HG03442 (cell line): ENCODE measurements around the gene SETDB2.
A peak's percentile ranks its signal among the peaks of the same experiment; 100 is the strongest.

ENCODE experiments used
- ATAC-seq: cut with Tn5 transposase; IDR thresholded peaks from one replicate; pipeline ENCODE4 v1.9.1; 2021; ENCODE audit warnings: mild to moderate bottlenecking, moderate library complexity; ENCODE audit not compliant: unreplicated experiment

Gene SETDB2

DNA sequence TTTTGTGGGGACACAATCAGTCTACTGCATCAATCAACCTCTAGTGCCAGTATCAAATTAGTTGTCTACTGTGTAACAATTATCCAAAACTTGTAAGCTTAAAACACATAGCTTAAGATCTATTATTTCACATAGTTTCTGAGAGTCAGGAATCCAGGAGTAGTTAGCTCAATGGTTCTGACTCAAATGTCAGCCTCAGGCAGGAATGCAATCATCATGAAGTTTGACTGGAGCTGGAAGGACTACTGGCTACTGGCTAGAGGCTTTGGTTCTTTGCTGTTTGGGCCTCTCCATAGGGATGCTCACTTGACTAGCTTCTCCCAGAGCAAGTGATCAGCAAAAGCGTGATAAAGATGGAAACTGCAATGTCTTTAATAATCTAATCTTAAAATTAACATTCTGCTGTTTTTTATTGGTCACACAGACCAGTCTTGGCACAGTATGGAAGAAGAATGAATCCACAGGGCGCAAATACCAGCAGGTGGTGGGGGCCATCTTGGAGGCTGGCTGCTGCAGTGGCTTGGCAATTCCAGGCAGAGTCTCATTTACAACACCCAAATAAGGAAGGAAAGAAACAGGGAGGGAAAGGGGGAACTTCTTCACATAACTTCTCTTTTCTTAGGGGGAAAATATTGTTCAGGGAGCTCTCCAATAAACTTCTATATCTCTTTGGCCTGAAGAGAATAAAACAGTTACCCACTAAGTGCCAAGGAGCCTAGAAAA, 15.9 kb upstream of the SETDB2 start:
- no peak for ATAC-seq

DNA sequence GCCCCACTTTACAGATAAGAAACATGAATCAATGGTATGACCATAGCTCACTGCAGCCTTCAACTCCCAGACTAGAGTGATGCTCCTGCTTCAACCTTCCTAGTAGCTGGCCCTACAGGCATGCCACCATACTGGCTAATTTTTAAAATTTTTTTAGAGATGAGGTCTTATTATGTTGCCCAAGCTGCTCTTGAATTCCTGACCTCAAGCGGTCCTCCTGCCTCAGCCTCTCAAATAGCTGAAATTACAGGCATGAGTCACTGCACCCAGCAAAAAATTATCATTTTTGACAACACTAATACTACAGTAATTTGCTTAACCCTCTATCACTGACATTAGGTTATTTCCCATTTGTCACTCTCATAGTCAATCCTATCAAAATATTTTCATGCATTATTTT, 15.0 kb upstream of the SETDB2 start:
- no peak for ATAC-seq

GRCh38 chr13:49435992-49436391, 8.1 kb upstream of the SETDB2 start:
- ATAC-seq = no peak

- ATAC-seq = no peak
Measured at GRCh38 chr13:49436890-49437289, 7.2 kb upstream of the SETDB2 start.

DNA sequence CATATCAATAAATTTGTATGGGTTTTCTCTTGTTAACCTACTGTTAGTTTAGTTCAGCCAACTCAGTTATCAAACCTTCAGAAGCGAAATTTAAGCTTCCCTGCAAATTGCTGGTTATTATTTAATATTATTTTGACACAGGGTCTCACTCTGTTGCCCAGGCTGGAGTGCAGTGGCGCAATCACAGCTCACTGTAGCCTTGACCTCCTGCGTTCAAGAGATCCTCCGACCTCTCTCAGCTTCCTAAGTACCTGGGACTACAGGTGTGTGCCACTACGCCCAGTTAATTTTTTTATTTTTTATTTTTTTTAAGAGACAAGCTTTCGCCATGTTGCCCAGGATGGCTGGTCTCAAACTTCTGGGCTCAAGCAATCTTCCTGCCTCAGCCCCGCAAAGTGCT, 6.4 kb upstream of the SETDB2 start:
- no peak for ATAC-seq

DNA sequence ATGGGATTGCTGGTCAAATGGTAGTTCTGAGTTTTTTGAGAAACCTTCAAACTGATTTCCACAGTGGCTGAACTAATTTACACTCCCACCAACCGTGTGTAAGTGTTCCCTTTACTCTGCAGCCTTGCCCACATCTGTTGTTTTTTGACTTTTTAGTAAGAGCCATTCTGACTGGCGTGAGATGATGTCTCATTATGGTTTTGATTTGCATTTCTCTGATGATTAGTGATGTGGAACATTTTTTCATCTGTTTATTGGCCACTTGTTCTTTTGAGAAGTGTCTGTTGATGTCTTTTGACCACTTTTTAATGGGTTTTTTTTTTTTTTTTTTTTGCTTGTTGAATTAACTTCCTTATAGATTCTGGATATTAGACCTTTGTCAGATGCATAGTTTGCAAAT, 4.5 kb upstream of the SETDB2 start:
- ATAC-seq = no peak

DNA sequence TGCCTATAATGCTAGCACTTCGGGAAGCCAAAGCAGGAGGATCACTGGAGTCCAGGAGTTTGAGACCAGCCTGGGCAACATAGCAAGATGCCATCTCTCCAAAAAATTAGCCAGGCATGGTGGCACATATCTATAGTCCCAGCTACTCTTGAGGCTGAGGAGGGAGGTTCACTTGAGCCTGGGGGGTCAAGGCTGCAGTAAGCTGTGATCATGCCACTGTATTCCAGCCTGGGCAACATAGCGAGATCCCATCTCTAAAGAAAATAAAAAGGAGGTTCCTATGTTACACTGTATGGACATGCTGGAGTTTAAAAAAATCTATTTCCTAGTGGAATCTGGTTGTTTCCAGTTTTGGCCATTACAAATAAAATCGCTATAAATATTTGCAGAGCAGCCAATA, 2.8 kb upstream of the SETDB2 start:
- ATAC-seq = no peak

DNA sequence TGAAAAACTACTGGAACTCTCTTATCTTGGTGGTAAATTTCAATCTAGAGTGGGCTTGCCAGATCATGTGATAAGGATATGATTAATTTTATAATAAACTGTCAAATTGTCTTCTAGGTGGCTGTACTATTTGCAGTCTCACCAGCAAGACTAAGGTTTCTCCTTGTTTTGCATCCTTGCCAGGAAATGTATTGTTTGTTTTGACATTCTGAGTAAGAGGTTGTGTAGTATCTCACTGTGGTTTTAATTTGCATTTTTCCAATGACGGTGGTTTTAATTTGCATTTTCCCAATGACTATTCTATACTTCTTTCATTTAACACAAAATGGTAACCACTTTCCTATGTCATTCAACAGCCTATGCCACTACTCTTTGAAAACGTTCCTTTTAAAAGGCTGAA, 2.2 kb upstream of the SETDB2 start:
- no peak for ATAC-seq

GRCh38 chr13:49443357-49443703, 744 bp upstream of the SETDB2 start:
- no peak for ATAC-seq

- no peak for ATAC-seq
Measured at GRCh38 chr13:49444524-49445395, 686 bp downstream of the SETDB2 start.

DNA sequence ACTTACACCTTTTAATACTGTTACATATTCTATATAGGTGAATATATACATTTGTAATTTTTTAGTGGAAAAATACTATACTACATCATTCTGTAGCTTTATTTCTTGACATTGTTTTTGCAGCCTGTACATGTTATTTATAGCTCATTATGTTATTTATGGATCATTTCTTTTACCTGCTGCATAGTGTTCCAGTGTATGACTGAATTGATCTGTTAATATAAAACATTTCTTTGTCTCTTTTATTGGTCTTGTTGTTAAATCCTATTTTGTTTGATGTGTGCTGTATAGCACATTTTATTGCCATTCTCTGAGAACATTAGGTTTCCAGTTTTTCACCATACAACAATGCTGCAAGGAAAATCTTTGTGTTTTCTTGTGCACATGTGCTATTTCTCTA, 2.4 kb downstream of the SETDB2 start:
- ATAC-seq = no peak

DNA sequence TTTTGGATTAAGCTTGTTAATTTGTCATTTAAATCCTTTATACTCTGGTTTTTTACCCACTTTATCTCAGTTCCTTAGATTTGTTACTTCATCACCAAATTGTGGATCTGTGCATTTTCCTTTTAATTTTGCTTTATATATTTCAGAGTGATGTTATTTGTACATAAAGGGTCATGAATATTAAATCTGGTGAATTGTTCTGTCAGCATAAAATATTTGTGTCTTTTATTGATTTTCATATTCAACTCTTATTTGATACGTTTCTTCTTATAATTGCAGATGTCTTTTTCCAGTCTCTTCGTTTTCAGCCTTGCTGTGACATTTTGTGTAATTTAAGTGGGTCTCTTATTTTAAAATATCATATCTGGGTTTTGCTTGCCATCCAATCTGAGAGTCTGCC, 4.7 kb downstream of the SETDB2 start:
- ATAC-seq = no peak

DNA sequence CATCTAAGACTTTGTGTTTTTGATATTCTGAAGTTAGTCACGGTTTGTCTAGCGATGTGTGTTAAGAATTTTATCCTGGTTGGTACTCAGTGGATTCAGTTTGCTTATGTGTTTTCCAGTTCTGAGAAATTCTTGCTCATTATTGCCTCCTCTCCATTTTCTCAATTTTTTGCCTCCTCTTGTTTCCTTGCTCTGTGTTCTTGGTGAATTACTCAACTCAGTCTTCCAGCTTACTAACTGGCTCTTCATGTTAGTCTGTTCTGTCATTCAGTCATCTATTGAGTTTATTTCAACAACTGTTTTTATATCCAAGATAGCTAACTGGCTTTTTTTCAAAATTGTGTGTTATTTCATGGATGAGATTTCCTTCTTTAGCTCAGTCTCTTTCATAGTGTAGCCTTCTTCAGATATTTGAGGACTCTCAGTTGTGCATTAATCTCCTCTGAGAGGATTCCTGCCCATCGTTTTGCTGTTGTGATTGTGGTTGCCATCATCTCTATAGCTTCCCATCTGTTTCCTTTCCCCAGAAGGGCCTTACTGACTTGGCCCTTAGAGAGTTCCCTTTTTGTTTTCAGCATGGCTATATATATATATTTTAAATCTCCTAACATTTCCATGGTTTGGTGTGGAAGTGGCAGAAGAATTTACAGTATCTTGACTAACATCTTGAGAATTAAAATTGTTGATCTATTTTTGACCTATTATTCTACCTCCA, 6.2 kb downstream of the SETDB2 start:
- ATAC-seq = no peak

- ATAC-seq = no peak
Measured at GRCh38 chr13:49452725-49453457, 8.8 kb downstream of the SETDB2 start.

DNA sequence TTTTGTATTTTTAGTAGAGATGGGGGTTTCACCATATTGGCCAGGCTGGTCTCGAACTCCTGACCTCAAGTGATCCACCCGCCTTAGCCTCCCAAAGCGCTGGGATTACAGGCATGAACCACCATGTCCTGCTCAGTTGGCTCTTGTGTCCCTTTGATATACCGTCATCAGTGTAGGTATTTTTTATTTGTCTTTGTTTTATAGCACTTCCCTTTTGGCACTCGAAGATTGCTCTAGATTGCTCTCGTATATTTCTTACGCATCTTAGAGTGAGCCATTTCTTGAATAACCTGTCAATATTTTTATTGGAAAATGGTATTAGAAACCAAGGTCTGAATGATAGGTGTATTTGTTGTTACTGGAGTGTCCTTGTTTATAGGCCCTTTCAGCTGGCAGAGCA, 9.4 kb downstream of the SETDB2 start:
- no peak for ATAC-seq

DNA sequence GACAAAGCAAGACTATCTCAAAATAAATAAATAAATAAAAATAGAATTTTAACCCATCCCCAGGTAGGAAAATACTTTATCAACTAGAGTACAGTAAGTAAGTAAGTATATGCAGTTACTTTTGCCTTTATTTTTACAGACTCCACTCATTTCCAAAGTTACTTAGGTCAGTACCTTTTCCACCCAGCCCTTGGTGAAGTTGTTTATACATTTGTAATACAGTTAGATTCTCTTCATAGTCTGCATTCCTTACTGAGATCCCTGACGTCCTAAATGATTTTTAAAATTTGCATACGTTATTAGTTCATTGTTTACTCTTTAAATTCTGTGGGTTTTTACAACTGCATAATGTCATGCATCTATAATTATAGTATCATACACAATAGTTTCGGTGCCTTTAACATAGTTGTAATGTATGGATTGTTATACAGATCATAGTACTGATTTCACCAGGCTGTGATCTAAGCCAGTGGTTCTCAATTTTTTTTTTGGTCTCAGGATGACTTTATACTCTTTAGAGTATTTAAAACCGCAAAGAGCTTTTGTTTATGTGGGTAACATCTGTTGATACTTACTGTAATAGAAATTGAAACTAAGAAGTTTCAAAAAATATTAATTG, 10.4 kb downstream of the SETDB2 start:
- ATAC-seq = peak; percentile 92

DNA sequence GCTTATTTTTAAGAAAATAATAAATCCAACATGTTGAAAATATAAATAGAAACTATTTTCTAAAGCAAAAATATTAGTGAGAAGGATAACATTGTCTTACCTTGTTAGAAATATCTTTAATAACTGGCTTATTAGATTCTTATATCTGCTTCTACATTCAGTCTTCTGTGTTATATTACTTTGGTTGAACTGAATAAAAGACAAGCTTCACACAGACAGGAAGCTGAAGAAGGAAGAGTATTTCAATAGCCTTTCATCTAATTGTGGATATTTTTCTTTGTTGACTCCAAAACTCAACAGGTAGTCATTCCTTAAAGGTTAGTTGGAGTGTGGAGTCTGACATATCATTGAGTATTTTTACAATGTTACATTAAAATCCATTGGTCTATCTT, 10.9 kb downstream of the SETDB2 start:
- no peak for ATAC-seq

DNA sequence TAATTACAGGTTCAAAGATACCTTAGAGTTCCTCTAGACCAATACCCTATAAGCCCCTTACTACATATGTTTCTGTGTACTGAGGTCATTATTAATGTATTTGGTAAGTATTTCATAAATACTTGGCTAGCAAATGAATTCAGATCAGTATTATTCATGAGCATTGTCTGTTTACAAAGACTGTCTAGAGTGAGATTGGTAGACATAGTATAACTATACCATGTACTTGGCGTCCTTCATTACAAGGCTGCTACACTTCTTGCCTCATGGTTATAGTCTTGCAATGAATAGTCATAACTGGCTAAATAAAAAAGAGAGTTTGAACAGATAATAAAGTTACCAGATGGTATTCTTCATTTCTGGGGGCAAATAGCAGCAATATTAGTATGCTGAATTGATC, 12.1 kb downstream of the SETDB2 start:
- no peak for ATAC-seq

- no peak for ATAC-seq
Measured at GRCh38 chr13:49457221-49457620, 13.1 kb downstream of the SETDB2 start.

DNA sequence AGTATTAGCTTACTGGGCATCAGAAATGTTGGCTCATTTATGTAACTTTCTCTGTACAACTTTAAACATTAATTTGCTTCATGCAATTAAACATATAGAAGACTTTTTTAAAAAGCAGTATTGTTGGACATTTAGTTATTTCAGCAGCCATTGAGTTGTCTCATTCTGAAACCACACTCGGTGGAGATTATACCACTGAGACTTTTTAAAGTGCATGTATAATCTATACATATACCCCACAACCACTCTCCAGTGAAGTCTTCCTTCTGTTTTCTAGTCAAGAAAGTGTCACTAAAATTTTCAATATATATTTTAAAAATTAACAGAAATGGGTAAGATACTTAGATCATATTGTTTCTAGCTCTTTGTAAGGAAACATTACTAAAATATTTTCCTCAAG, 15.5 kb downstream of the SETDB2 start:
- ATAC-seq = no peak

DNA sequence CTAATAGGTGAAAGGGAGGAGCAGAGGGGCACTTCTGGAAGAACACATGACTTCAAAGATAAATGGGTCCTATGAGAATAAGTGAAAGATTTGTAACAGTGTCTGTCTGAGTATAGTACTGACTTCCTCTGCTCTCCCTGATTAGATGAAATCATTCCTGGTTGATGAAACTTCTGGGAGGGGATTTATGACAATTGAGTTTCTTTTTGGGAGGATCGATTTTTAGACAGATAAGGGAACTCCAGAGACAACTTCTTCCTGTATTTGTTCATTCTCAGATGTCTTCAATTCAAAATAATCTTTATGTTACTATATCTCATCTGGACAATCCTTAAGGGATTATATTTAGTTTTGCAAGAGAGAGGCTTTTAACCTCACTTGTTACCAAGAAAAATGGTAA, 20.0 kb downstream of the SETDB2 start:
- ATAC-seq = no peak
